A673 (cell line): Measurements from ENCODE around the gene SCGB1D1.

Experiments
- EZH2 ChIP-seq: fragments of 200-600 bp; sonication (generic); IDR thresholded peaks from 2 replicates; pipeline ENCODE4 v1.6.1; 2017; ENCODE audit warnings: borderline replicate concordance, low read depth, mild to moderate bottlenecking, mixed read lengths, antibody characterized with exemption, low read length; ENCODE audit not compliant: poor library complexity, severe bottlenecking
- TF ChIP-seq, protein P1 (sequence below): fragments of 300-800, 200-600 bp; sonication (generic); conservative IDR thresholded peaks from 2 replicates; pipeline ENCODE4 v1.5.1; 2017; ENCODE audit warnings: low read depth, mild to moderate bottlenecking, antibody characterized with exemption, low read length, moderate library complexity, mixed read lengths

DNA sequence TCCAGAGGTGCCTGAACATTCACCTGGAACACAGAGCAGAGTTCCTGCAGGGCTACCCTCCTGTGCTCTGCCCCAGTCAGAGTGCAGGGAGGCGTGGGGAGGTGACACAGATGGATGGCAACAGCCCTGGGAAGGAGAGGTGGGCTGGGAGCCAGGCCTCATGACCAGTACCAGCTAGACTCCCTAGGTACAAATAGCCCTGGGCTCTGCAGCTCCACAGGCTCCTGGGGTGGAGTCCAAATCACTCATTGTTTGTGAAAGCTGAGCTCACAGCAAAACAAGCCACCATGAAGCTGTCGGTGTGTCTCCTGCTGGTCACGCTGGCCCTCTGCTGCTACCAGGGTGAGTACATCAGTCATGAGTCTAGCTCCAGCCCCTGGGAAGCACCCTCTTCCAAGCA, 52.0 kb downstream of the SCGB1D1 start, which contains the start of gene SCGB1D2:
- TF ChIP-seq, protein P1, sequence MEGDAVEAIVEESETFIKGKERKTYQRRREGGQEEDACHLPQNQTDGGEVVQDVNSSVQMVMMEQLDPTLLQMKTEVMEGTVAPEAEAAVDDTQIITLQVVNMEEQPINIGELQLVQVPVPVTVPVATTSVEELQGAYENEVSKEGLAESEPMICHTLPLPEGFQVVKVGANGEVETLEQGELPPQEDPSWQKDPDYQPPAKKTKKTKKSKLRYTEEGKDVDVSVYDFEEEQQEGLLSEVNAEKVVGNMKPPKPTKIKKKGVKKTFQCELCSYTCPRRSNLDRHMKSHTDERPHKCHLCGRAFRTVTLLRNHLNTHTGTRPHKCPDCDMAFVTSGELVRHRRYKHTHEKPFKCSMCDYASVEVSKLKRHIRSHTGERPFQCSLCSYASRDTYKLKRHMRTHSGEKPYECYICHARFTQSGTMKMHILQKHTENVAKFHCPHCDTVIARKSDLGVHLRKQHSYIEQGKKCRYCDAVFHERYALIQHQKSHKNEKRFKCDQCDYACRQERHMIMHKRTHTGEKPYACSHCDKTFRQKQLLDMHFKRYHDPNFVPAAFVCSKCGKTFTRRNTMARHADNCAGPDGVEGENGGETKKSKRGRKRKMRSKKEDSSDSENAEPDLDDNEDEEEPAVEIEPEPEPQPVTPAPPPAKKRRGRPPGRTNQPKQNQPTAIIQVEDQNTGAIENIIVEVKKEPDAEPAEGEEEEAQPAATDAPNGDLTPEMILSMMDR = no peak
- no peak for TF ChIP-seq EZH2
